VCaP (cell line): Measurements from ENCODE around the gene ULBP1.
"Not testable (repeated sequence)": the region's sequence is repeated elsewhere in the genome, so short reads cannot be mapped to it uniquely, and the experiment has no call there.

Experiments used
- H3K27ac ChIP-seq: fragments of 450-650 bp; 2 replicates; pipeline ENCODE4 v1.5.1; 2017
- CTCF ChIP-seq: fragments of 450-650 bp; conservative IDR thresholded peaks from 2 replicates; pipeline ENCODE4 v1.5.1; 2017; ENCODE audit warnings: mild to moderate bottlenecking, moderate library complexity

The ULBP1 gene

GRCh38 chr6:149963212-149963461 is 606 bp upstream of the ULBP1 start:
- H3K27ac ChIP-seq: peak overlapping the region; percentile 83
- TF ChIP-seq CTCF: no peak

- no peak for TF ChIP-seq CTCF
- peak overlapping the region; percentile 83 for H3K27ac ChIP-seq
These were observed 808 bp downstream of the ULBP1 start for GRCh38 chr6:149964308-149965193.

GRCh38 chr6:149965194-149966020 is 1.7 kb downstream of the ULBP1 start:
- no peak for TF ChIP-seq CTCF

GRCh38 chr6:149966319-149966718 is 2.6 kb downstream of the ULBP1 start:
- not testable (repeated sequence) for H3K27ac ChIP-seq

More at GRCh38 chr6:149965194-149966020, 1.7 kb downstream of the ULBP1 start:
- no peak overlapping the region for H3K27ac ChIP-seq

- no peak overlapping the region for H3K27ac ChIP-seq
- no peak for TF ChIP-seq CTCF
These were observed 3.8 kb downstream of the ULBP1 start for GRCh38 chr6:149967591-149967990.

- not testable (repeated sequence) for H3K27ac ChIP-seq
These were observed 4.3 kb downstream of the ULBP1 start for GRCh38 chr6:149967999-149968398.

- H3K27ac ChIP-seq: not testable (repeated sequence)
These were observed 5.2 kb downstream of the ULBP1 start for GRCh38 chr6:149968909-149969308.

GRCh38 chr6:149969635-149970034 is 5.9 kb downstream of the ULBP1 start:
- no peak for TF ChIP-seq CTCF
- no peak overlapping the region for H3K27ac ChIP-seq

GRCh38 chr6:149974394-149974793 is 10.7 kb downstream of the ULBP1 start:
- H3K27ac ChIP-seq: not testable (repeated sequence)
